ENCODE results near the gene DDIAS.
"Not testable (repeated sequence)": the region's sequence is repeated elsewhere in the genome, so short reads cannot be mapped to it uniquely, and the experiment has no call there.

Gene DDIAS

DNA sequence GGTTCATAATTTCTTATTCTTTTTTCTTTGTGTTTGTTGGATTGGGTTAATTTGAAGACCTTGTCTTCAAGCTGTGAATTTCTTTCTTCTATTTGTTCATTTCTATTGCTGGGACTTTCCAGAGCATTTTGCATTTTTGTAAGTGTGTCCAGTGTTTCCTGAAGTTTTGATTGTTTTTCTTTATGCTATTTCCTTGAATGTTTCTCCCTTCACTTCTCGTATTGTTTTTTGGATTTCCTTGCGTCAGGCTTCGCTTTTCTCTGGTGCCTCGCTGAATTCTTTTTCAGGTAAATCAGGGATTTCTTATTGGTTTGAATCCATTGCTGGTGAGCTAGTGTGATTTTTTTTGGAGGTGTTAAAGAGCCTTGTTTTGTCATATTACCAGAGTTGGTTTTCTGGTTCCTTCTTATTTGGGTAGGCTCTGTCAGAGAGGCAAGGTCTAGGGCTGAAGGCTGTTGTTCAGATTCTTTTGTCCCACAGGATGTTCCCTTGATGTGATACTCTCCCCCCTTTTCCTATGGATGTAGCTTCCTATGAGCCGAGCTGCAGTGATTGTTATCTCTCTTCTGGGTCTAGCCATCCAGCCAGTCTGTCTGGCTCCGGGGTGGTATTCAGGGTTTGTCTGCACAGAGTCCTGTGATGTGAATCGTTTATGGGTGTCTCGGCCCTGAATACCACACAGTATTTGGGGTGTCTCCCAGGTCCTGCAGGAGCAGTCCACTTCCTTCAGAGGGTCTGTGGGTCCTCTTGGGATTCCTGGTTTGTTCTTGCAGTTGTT, 21.0 kb downstream of the DDIAS start:
- DNase-seq: not testable (repeated sequence)

DNA sequence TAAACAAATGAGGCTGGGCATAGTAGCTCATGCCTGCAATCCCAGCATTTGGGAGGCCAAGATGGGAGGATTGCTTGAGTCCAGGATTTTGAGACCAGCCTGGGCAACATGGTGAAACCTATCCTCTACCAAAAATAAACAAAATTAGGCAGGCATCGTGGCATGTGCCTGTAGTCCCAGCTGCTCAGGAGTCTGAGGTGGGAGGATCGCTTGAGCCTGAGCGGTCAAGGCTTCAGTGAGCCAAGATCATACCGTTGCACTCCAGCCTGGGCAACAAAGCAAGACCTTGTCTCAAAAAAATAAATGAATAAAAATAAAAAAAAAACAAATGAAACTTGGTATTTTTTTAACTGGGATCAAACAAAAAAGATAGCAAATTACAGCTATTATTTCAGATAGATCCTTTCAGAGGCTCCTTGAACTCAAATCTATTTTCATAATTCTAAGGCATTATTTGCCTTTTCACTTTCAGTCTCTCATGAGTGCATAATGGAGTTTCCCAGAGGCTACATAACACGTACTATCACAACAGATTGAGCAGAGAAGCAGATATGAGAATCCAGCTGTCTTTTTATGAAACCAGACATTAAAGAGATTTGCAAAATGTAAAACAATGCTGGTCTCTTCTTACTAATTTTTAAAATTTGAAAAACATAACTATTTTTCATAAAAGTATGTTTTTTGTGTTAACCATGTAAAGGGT, 23.1 kb downstream of the DDIAS start:
- DNase-seq: no peak

DNA sequence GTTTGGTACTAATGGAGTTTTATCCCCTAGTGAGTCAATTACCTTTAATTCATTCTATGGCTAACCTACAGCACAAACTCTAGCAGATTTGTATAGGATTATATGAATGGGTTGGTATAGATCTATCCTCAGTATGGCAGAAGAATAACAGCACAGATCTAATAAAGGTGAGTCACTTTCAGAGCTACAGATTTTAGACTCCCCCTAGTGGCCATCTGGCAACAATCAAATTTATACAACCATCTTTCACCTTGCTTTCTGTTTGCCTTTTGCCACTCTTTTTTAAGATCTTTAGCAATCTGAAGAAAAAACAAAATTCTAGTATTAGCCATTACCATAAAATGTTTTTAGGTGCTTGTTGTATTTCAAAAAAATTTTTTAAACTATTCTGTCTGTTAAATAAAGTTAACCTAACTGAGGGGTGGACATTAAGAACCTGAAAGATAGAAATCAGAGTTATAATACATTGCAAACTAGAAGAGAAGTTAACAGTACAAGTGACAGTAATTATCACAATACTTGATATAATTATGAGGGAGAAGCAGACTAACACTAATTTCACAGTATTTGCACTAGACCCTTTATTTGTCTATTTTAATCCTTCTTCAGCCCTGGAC, 25.8 kb downstream of the DDIAS start:
- DNase-seq: peak; percentile 16

DNA sequence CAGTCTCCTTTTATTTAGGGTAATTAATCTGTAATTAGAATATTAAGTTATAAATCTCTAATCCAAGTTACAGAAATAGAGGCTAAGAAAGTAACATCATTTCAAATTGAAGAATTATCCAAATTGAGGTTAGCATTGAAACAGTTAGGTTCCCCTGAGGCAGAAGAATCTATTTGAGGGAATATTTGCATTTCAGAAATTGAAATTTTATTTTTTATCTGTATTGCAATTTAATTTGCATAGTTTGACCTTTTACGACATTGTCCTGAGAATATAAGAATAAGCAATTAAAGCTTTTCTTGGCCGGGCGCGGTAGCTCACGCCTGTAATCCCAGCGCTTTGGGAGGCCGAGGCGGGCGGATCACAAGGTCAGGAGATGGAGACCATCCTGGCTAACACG, 27.6 kb downstream of the DDIAS start:
- DNase-seq: no peak

DNA sequence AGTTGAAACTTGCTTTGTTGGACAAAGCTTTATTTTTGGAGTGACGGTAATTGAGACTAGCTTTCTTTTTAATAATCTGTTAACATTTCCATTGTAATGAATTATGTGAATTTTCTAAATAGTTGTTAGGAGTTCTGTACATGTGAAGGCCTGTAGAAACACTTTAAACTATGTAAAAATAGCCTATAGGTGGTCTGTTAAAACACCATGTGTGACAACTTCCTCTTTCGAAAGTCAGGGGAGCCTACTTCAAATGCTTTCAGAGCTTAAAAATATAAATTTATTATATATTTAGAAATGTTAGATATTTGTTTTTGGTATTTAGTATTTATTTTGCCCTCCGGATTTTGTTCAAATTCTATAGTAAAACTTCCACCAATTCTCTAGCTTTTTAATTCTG, 28.7 kb downstream of the DDIAS start:
- no peak for DNase-seq

DNA sequence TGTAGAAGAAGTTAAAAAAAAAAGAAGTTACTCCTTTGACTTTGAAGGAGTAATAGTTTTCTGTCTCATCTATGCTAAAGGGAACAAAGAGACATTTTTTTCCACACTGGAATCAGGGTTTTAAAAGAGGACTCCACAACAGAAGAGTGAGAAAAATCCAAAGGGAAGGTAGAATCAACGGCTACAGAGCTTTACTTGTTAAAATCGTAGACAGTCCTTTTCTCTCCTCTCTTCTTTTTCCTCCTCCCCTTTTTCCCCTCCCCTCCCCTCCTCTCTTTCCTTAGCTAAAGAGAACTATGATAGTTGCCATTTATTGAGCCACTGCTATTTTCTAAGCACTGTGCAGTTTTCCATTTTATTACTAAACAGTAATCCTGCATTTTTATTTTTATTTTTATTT, 29.2 kb downstream of the DDIAS start:
- DNase-seq: no peak

GRCh38 chr11:82932564-82932963, 31.0 kb downstream of the DDIAS start:
- DNase-seq: no peak

- no peak for DNase-seq
Measured at GRCh38 chr11:82936261-82936660, 34.7 kb downstream of the DDIAS start.

GRCh38 chr11:82937554-82937953, 36.0 kb downstream of the DDIAS start:
- no peak for DNase-seq

- no peak for DNase-seq
Measured at GRCh38 chr11:82939456-82939855, 37.9 kb downstream of the DDIAS start.

DNA sequence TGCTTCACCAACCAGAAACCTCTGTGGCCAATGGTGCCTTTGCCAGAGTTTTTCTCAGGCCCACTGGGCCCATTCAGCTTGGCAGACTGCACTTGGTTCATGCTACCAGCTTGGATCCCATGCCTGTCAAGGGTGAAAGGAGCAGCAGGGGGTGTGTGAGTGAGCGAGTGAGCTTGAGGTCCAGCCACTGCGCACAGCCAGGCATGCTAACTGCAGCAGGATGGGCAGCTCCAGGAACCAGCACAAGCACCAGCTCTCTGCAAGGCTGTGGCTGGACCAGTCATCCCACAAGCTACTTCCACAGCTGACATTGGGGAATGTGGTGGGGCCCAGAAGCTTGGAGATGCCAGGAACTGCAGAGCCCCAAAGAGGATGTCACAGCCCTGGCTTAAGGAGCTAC, 40.8 kb downstream of the DDIAS start:
- no peak for DNase-seq

- not testable (repeated sequence) for DNase-seq
Measured at GRCh38 chr11:82943430-82943829, 41.9 kb downstream of the DDIAS start.

- no peak for DNase-seq
Measured at GRCh38 chr11:82944198-82944597, 42.7 kb downstream of the DDIAS start.

- DNase-seq: not testable (repeated sequence)
Measured at GRCh38 chr11:82945041-82945440, 43.5 kb downstream of the DDIAS start.

- DNase-seq: no peak
Measured at GRCh38 chr11:82945682-82946081, 44.1 kb downstream of the DDIAS start.

GRCh38 chr11:82949352-82949751, 47.8 kb downstream of the DDIAS start:
- no peak for DNase-seq

DNA sequence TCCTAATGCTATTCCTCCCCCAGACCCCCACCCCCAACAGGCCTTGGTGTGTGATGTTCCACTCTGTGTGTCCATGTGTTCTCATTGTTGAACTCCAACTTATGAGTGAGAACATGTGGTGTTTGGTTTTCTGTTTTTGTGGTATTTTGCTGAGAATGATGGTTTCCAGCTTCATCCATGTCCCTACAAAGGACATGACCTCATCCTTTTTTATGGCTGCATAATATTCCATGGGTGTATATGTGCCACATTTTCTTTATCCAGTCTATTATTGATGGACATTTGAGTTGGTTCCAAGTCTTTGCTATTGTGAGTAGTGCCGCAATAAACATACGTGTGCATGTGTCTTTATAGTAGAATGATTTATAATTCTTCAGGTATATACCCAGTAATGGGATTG, 49.0 kb downstream of the DDIAS start:
- DNase-seq: not testable (repeated sequence)

GRCh38 chr11:82955736-82956453, 54.4 kb downstream of the DDIAS start:
- DNase-seq: not testable (repeated sequence)

GRCh38 chr11:82959987-82960778, 58.6 kb downstream of the DDIAS start:
- no peak for DNase-seq

- no peak for DNase-seq
Measured at GRCh38 chr11:82960779-82961143, 59.2 kb downstream of the DDIAS start.

- DNase-seq: not testable (repeated sequence)
Measured at GRCh38 chr11:82962021-82962420, 60.5 kb downstream of the DDIAS start.

DNA sequence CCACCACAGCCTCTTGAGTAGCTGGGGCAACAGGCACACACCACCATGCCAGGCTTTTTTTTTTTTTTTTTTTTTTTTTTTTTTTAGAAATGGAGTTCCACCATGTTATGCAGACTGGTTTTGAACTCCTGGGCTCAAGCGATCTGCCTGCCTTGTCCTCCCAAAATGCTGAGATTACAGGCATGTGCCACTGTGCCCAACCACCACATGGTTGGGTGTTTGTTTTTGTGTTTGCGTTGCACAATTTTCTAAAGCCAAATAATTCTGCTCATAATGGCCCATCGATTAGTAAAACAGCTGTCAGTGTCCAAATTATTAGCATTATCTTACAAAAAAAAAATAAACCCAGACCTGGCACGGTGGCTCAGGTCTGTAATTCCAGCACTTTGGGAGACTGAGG, 65.8 kb downstream of the DDIAS start:
- DNase-seq: no peak

DNA sequence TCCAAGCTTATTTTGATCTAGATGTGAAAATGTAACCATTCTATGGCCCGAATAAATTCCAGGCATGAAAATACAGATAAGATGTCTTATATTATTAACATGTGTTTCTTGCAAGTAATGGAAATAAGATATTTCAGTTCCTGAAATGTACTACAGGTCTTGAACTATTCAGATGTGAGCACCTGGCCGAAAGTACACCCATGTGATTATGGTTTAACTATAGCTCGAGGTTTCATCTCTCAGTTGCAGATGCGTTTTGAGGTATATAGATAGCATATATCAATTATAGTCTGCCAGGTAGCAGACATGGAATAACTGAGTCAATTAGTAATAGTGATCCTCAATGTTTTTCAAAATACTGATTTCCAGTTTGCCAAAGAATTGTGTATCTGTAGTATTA, 68.3 kb downstream of the DDIAS start:
- DNase-seq: no peak

Data from GF-D8 (cell line).